ENCODE measurements around the gene GRM7. TPM values are rescaled to one million over a fixed set of nuclear protein-coding genes. Genes with fewer than 3 reads are reported as not detected.

The GRM7 gene
- total and polyA plus RNA-seq, 2 experiments from 2014 or later, result 1.7 to 2.7 TPM

DNA sequence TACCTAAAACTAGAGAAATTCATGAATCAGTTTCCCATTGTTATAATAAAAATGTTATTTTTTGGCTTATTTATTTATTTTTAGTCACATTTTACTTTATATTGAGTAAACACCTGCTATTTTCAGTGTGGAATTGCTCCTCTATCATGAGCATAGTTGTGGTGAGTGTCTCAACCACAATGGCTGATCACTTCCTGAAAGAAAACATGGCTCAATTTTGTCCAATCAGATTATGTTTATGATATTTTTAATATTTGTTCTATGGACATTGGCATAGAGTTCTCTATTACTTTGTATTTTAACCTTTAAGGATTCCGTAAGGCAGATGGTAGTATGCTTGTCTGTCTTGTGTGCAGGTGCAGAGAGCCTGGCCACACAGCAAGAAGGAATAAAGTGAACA is 16.2 kb upstream of the GRM7 start:
- Histone ChIP-seq H3K79me2 (no peaks in the 10 kb centered on the region), H3K4me1 (ENCODE audit: insufficient read depth) (no peaks in the 10 kb centered on the region), H2AFZ (no peak overlapping the region), H3K27ac (no peak overlapping the region), H3K4me2 (no peak overlapping the region), H3K36me3 (replicated peaks; ENCODE audit: insufficient read depth, low read depth) (no peaks in the 10 kb centered on the region), H3K9me3 (ENCODE audit: low read depth) (no peaks in the 10 kb centered on the region), H3K9me2 (replicated peaks; ENCODE audit: insufficient read depth) (no peaks in the 10 kb centered on the region), H3K27me3 (no peaks in the 10 kb centered on the region), H4K20me1 (ENCODE audit: insufficient read depth, poor library complexity, severe bottlenecking) (no peaks in the 10 kb centered on the region), H3K4me3 (no peak overlapping the region)
- DNase-seq (ENCODE audit: low spot score), result no peak
- TF ChIP-seq, protein P1, sequence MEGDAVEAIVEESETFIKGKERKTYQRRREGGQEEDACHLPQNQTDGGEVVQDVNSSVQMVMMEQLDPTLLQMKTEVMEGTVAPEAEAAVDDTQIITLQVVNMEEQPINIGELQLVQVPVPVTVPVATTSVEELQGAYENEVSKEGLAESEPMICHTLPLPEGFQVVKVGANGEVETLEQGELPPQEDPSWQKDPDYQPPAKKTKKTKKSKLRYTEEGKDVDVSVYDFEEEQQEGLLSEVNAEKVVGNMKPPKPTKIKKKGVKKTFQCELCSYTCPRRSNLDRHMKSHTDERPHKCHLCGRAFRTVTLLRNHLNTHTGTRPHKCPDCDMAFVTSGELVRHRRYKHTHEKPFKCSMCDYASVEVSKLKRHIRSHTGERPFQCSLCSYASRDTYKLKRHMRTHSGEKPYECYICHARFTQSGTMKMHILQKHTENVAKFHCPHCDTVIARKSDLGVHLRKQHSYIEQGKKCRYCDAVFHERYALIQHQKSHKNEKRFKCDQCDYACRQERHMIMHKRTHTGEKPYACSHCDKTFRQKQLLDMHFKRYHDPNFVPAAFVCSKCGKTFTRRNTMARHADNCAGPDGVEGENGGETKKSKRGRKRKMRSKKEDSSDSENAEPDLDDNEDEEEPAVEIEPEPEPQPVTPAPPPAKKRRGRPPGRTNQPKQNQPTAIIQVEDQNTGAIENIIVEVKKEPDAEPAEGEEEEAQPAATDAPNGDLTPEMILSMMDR (IDR thresholded peaks at IDR 0.05; ENCODE audit: poor library complexity), result no peak
- TF ChIP-seq EZH2 (IDR thresholded peaks at IDR 0.05; ENCODE audit: borderline replicate concordance) (no peak), EZH2phosphoT487 (IDR thresholded peaks at IDR 0.05; ENCODE audit: low read depth, severe bottlenecking, unreplicated experiment) (no peak)
- WGBS (ENCODE audit: low lambda C conversion rate, missing lambda C conversion rate), result 94% methylated on average over 1 of the region's 1 CpG

DNA sequence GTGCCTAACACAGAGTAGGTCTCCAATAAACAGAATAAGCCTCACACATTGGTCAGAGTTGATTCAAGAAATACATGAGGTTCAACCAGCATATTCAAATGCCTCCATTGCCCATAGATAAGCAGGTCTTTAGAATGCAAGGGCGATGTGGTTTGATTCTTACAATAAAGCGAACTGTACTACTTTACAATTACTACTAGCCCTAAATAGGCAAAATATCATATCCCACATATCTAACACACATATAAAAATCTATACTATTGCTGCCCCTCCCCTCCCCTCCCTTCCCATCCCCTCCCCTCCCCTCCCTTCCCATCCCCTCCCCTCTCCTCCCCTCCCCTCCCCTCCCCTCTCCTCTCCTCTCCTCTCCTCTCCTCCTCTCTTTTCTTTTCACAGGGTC is 6.7 kb upstream of the GRM7 start:
- no peaks in the 10 kb centered on the region for H3K79me2 ChIP-seq
- no peaks in the 10 kb centered on the region for H4K20me1 ChIP-seq (ENCODE audit: insufficient read depth, poor library complexity, severe bottlenecking)
- no peak for TF ChIP-seq EZH2 (IDR thresholded peaks at IDR 0.05; ENCODE audit: borderline replicate concordance)
- no peak for TF ChIP-seq EZH2phosphoT487 (IDR thresholded peaks at IDR 0.05; ENCODE audit: low read depth, severe bottlenecking, unreplicated experiment)
- TF ChIP-seq, protein P1 (IDR thresholded peaks at IDR 0.05; ENCODE audit: poor library complexity), result no peak
- 95% methylated on average over 2 of the region's 2 CpGs for WGBS (ENCODE audit: low lambda C conversion rate, missing lambda C conversion rate)
- H2AFZ ChIP-seq, result no peak overlapping the region
- no peaks in the 10 kb centered on the region for H3K36me3 ChIP-seq (replicated peaks; ENCODE audit: insufficient read depth, low read depth)
- no peaks in the 10 kb centered on the region for H3K4me1 ChIP-seq (ENCODE audit: insufficient read depth)
- DNase-seq (ENCODE audit: low spot score), result no peak
- H3K4me3 ChIP-seq, result no peak overlapping the region
- H3K4me2 ChIP-seq, result no peak overlapping the region
- H3K27me3 ChIP-seq, result peaks cover 12% of the 10 kb centered on the region
- no peak overlapping the region for H3K27ac ChIP-seq
- H3K9me2 ChIP-seq (replicated peaks; ENCODE audit: insufficient read depth), result no peaks in the 10 kb centered on the region
- no peaks in the 10 kb centered on the region for H3K9me3 ChIP-seq (ENCODE audit: low read depth)

DNA sequence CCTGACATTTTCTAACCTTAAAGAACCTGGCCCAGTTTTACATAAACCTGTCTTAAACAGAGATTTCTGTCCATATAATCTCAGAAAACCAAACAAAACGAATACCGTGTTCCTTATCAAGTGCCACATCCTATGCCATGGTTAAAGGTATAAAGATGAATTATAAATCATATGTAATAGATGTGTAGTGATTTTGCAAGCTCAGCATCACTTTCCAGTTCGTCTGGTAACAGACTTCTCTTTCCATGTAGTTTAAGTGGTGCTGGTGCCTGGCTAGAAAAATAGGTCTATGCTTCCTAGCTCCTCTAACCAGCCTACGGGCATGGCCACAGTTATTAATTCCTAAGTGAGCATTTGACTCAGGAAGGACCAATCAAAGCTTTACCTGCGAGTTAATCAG is 3.4 kb upstream of the GRM7 start:
- 57% methylated on average over 5 of the region's 5 CpGs for WGBS (ENCODE audit: low lambda C conversion rate, missing lambda C conversion rate)
- no peak for DNase-seq (ENCODE audit: low spot score)
- Histone ChIP-seq H3K27me3 (peaks cover 44% of the 10 kb centered on the region), H3K4me2 (no peak overlapping the region), H3K9me2 (replicated peaks; ENCODE audit: insufficient read depth) (no peaks in the 10 kb centered on the region), H4K20me1 (ENCODE audit: insufficient read depth, poor library complexity, severe bottlenecking) (no peaks in the 10 kb centered on the region), H3K27ac (no peak overlapping the region), H3K36me3 (replicated peaks; ENCODE audit: insufficient read depth, low read depth) (no peaks in the 10 kb centered on the region), H3K4me1 (ENCODE audit: insufficient read depth) (no peaks in the 10 kb centered on the region), H3K4me3 (no peak overlapping the region), H3K9me3 (ENCODE audit: low read depth) (no peaks in the 10 kb centered on the region), H2AFZ (no peak overlapping the region), H3K79me2 (no peaks in the 10 kb centered on the region)
- no peak for TF ChIP-seq EZH2phosphoT487 (IDR thresholded peaks at IDR 0.05; ENCODE audit: low read depth, severe bottlenecking, unreplicated experiment)
- no peak for TF ChIP-seq EZH2 (IDR thresholded peaks at IDR 0.05; ENCODE audit: borderline replicate concordance)
- TF ChIP-seq, protein P1 (IDR thresholded peaks at IDR 0.05; ENCODE audit: poor library complexity), result no peak
